K562 (cell line): ENCODE data around the gene SRI. TPM values are rescaled to one million over a fixed set of nuclear protein-coding genes. Genes with fewer than 3 reads are reported as not detected.
A peak's percentile ranks its signal among the peaks of the same experiment; 100 is the strongest.

Source experiments
- ATAC-seq: fragments of 200-7000 bp; cut with Tn5 transposase; 3 replicates; pipeline ENCODE4 v1.9.1; 2020; ENCODE audit warnings: moderate library complexity
- BruUV-seq: library from RNA; stranded (reverse); fragments of 400-500 nt; replicated peaks from 2 replicates; lab custom pipeline; 2021; lab: Mats Ljungman, UMichigan
- CTCF ChIA-PET: fragments of 300-600 bp; formaldehyde crosslinking; extraction: SDS; loops from one replicate; lab custom pipeline; 2021; ENCODE audit warnings: low intra/inter-chr PET ratio; lab: Yijun Ruan, JAX
- POLR2A ChIA-PET: fragments of 300-600, 350-650 bp; sonication (Branson Sonifier 250); formaldehyde crosslinking; extraction: SDS; loops from one replicate; lab custom pipeline; 2021; ENCODE audit warnings: antibody characterized with exemption, inconsistent platforms; lab: Yijun Ruan, JAX
- DNase-seq, 4 experiments: peaks; one replicate each; pipeline versions ENCODE4 v3.0.0 to v3.0.0-alpha.2; 2011 to 2018; ENCODE audit warnings: low spot score in 3 of 4, mixed read lengths in 3 of 4; ENCODE audit errors: extremely low read depth in 1 of 4
- FAIRE-seq: peaks from 2 replicates; lab custom pipeline; 2011; peaks lifted over from hg19 to GRCh38; lab: Jason Lieb, UNC
- H2AFZ ChIP-seq: 2 replicates; pipeline ENCODE4 v1.6.0; 2011; ENCODE audit warnings: low read depth, low read length, control low read depth, inconsistent platforms
- H3K27ac ChIP-seq: fragments of 200-600 bp; 3 replicates; pipeline ENCODE4 v1.8.0; 2011; ENCODE audit warnings: low read depth, mild to moderate bottlenecking, control low read depth, inconsistent platforms, low read length, moderate library complexity, mixed read lengths; ENCODE audit errors: extremely low read depth
- H3K27me3 ChIP-seq, 2 experiments: fragments of 300-600 bp in 1 of 2; 2 replicates in 1 of 2; 3 replicates in 1 of 2; pipeline versions ENCODE4 v1.6.0 to v1.8.0; 2011; ENCODE audit warnings: inconsistent platforms in 2 of 2, low read length in 2 of 2, mild to moderate bottlenecking in 1 of 2, mixed read lengths in 1 of 2, moderate library complexity in 1 of 2; ENCODE audit not compliant: control insufficient read depth in 2 of 2, insufficient read depth in 2 of 2
- H3K36me3 ChIP-seq: fragments of 300-600 bp; 3 replicates; pipeline ENCODE4 v1.8.0; 2011; ENCODE audit warnings: mild to moderate bottlenecking, low read length, inconsistent platforms; ENCODE audit not compliant: control insufficient read depth, insufficient read depth
- H3K4me1 ChIP-seq, 2 experiments: fragments of 200-600 bp in 1 of 2; replicated peaks in 1 of 2; 2 replicates in 1 of 2; 3 replicates in 1 of 2; pipeline versions ENCODE4 v1.5.1 to v1.8.0; 2011; ENCODE audit warnings: inconsistent platforms in 2 of 2, low read length in 2 of 2, mild to moderate bottlenecking in 1 of 2, mixed read lengths in 1 of 2, moderate library complexity in 1 of 2; ENCODE audit not compliant: control insufficient read depth in 2 of 2, insufficient read depth in 2 of 2
- H3K4me2 ChIP-seq: 2 replicates; pipeline ENCODE4 v1.6.1; 2011; ENCODE audit warnings: low read length, control low read depth, inconsistent platforms, mixed read lengths; ENCODE audit not compliant: insufficient read depth
- H3K4me3 ChIP-seq: fragments of 200-600 bp; sonication (generic), shearing (Covaris generic); 2 replicates; pipeline ENCODE4 v1.5.1; 2016; ENCODE audit warnings: control low read depth, inconsistent platforms
- H3K79me2 ChIP-seq: fragments of 200-600 bp; 3 replicates; pipeline ENCODE4 v1.8.0; 2011; ENCODE audit warnings: low read length, inconsistent platforms; ENCODE audit not compliant: control insufficient read depth, insufficient read depth
- H3K9ac ChIP-seq, 2 experiments: 2 replicates each; pipeline versions ENCODE4 v1.6.0 to v1.6.1; 2011; ENCODE audit warnings: low read depth in 2 of 2, low read length in 2 of 2, control low read depth in 1 of 2, inconsistent platforms in 1 of 2, mild to moderate bottlenecking in 1 of 2, mixed read lengths in 1 of 2; ENCODE audit not compliant: insufficient read depth in 1 of 2
- H3K9me1 ChIP-seq: one replicate; pipeline ENCODE4 v1.6.0; 2011; ENCODE audit warnings: inconsistent platforms, mild to moderate bottlenecking, low read length, moderate library complexity; ENCODE audit not compliant: control insufficient read depth, insufficient read depth
- H3K9me3 ChIP-seq: replicated peaks from 2 replicates; pipeline ENCODE4 v1.5.1; 2011; ENCODE audit warnings: low read depth, low read length, inconsistent platforms; ENCODE audit not compliant: control insufficient read depth, insufficient read depth
- H4K20me1 ChIP-seq: replicated peaks from 2 replicates; pipeline ENCODE4 v1.6.1; 2011; ENCODE audit warnings: low read length, inconsistent platforms, mixed read lengths; ENCODE audit not compliant: control insufficient read depth, insufficient read depth
- BRD9 ChIP-seq: fragments of 450-650 bp; IDR thresholded peaks from 2 replicates; pipeline ENCODE4 v1.6.1; 2018; ENCODE audit warnings: low read depth; ENCODE audit not compliant: partially characterized antibody
- EZH2 ChIP-seq: IDR thresholded peaks from 2 replicates; pipeline ENCODE4 v1.6.1; 2012; ENCODE audit warnings: low read depth, mild to moderate bottlenecking, inconsistent platforms, low read length, borderline replicate concordance
- FOSL1 ChIP-seq: fragments of 200-800 bp; sonication (Bioruptor generic); conservative IDR thresholded peaks from 2 replicates; pipeline ENCODE4 v1.6.1; 2016; ENCODE audit warnings: missing genetic modification characterization, missing compliant biosample characterization
- GABPB1 ChIP-seq: sonication (generic); formaldehyde crosslinking; IDR thresholded peaks from 2 replicates; pipeline ENCODE4 v1.8.0; 2022; ENCODE audit warnings: mild to moderate bottlenecking, missing genetic modification reagents
- JUN ChIP-seq, 2 experiments: sonication (generic) in 1 of 2; formaldehyde crosslinking in 1 of 2; IDR thresholded peaks; 2 replicates each; pipeline versions ENCODE4 v1.6.1 to v1.8.0; 2012 to 2022; ENCODE audit warnings: borderline replicate concordance in 2 of 2, mild to moderate bottlenecking in 2 of 2, improper control_type of control experiment in 1 of 2, low read depth in 1 of 2, low read length in 1 of 2, missing genetic modification reagents in 1 of 2
- KAT8 ChIP-seq: fragments of 450-650 bp; IDR thresholded peaks from 2 replicates; pipeline ENCODE4 v1.6.1; 2016; ENCODE audit warnings: low read depth, mild to moderate bottlenecking
- MIER1 ChIP-seq: fragments of 450-650 bp; IDR thresholded peaks from 2 replicates; pipeline ENCODE4 v1.6.1; 2016; ENCODE audit warnings: antibody characterized with exemption, mild to moderate bottlenecking, low read depth
- PRPF4 ChIP-seq: fragments of 200-400 bp; formaldehyde crosslinking; IDR thresholded peaks from one replicate; pipeline ENCODE4 v1.6.1; 2017; ENCODE audit warnings: low read length, low read depth, mild to moderate bottlenecking; ENCODE audit not compliant: insufficient read depth, poor library complexity, severe bottlenecking
- RFX7 ChIP-seq: fragments of 250-450 bp; sonication (Bioruptor Pico); IDR thresholded peaks from 2 replicates; pipeline ENCODE4 v1.5.1; 2021; ENCODE audit warnings: mild to moderate bottlenecking
- SMARCC2 ChIP-seq: fragments of 450-650 bp; IDR thresholded peaks from 2 replicates; pipeline ENCODE4 v1.6.1; 2017; ENCODE audit warnings: antibody characterized with exemption, moderate library complexity, mild to moderate bottlenecking, low read depth
- SMARCE1 ChIP-seq: fragments of 450-650 bp; IDR thresholded peaks from 2 replicates; pipeline ENCODE4 v1.7.1; 2016; ENCODE audit warnings: mild to moderate bottlenecking
- SP2 ChIP-seq: IDR thresholded peaks from 2 replicates; pipeline ENCODE4 v1.6.1; 2011; ENCODE audit warnings: mild to moderate bottlenecking, low read depth, low read length, moderate library complexity; ENCODE audit not compliant: poor library complexity, severe bottlenecking; ENCODE audit errors: extremely low read depth
- ZNF217 ChIP-seq: sonication (generic); formaldehyde crosslinking; IDR thresholded peaks from 2 replicates; pipeline ENCODE4 v1.8.0; 2022; ENCODE audit warnings: mild to moderate bottlenecking, missing genetic modification reagents
- ZNF766 ChIP-seq: fragments of 200-800 bp; sonication (Bioruptor generic); conservative IDR thresholded peaks from 2 replicates; pipeline ENCODE4 v1.6.1; 2016; ENCODE audit warnings: missing genetic modification characterization, missing compliant biosample characterization
- WGBS: fragments of 100-300 bp; shearing (Covaris generic); methylation state at CpG from one replicate; pipeline ENCODE4 v1.1.6; 2016; ENCODE audit warnings: low coverage, mixed read lengths; ENCODE audit not compliant: insufficient coverage; ENCODE audit errors: missing lambda C conversion rate; 5-methylcytosine and 5-hydroxymethylcytosine counted together
- in situ Hi-C: fragments of 300-500 bp; cut with MboI; formaldehyde crosslinking; loops from 4 replicates; pipeline ENCODE4 v1.15.0; 2018; ENCODE audit warnings: inconsistent platforms, mixed read lengths
- intact Hi-C: fragments of 100-400 bp; cut with micrococcal nuclease; formaldehyde crosslinking; loops from 2 replicates; pipeline ENCODE4 v1.14.2; 2022
- polyA plus RNA-seq, 8 experiments: library from polyadenylated mRNA; depleted of rRNA in 4 of 8; stranded (reverse) in 5 of 8; unstranded in 3 of 8; fragments of >200 nt; fragmentation: Nextera tagmentation in 2 of 8; fragmentation: Illumina TruSeq in 1 of 8; extraction: Ambion mirVana in 2 of 8; extraction: Trizol in 1 of 8; gene quantifications; 2 replicates each; pipeline versions ENCODE4 v1.2.1 to v1.2.3, GENCODE V29; 2011 to 2014; ENCODE audit warnings: inconsistent platforms in 1 of 8, missing spikeins in 1 of 8
- total RNA-seq, 7 experiments: library from RNA; depleted of rRNA in 6 of 7; stranded (reverse); fragments of >200 nt in 6 of 7; fragmentation: Illumina TruSeq in 2 of 7; extraction: Trizol in 2 of 7; gene quantifications; 2 replicates each; pipeline versions ENCODE4 v1.2.1 to v1.2.3, GENCODE V29; 2011 to 2021; ENCODE audit warnings: low replicate concordance in 1 of 7
- TF ChIP-seq, protein P1 (sequence below): fragments of 200-400 bp; formaldehyde crosslinking; IDR thresholded peaks from 2 replicates; pipeline ENCODE4 v1.6.1; 2017; ENCODE audit warnings: mild to moderate bottlenecking, low read depth, low read length, moderate library complexity

The SRI gene
- total and polyA plus RNA-seq, 9 of the 15 experiments (the other 6 are each of a cell fraction or from before 2014, with no cell fraction given): 56.4 to 158 (median 119) TPM

- 0 out of 2 replicates have a peak, but pooled peaks have one; percentile 39 for TF ChIP-seq JUN (IDR thresholded peaks at IDR 0.05; ENCODE audit: borderline replicate concordance, low read depth, low read length)
- no peak for TF ChIP-seq JUN (CRISPR knock-in tag; IDR thresholded peaks at IDR 0.05; ENCODE audit: borderline replicate concordance)
- TF ChIP-seq FOSL1 (tag): peak; percentile 94
- peak; percentile 53; the same call in 1 of the 2 replicates for TF ChIP-seq SMARCE1
- TF ChIP-seq KAT8: no peak
- no peak for TF ChIP-seq ZNF217 (CRISPR knock-in tag)
- peak; percentile 54 for TF ChIP-seq BRD9
- TF ChIP-seq ZNF766 (CRISPR knock-in tag): 0 out of 2 replicates have a peak, but pooled peaks have one; percentile 33
- TF ChIP-seq GABPB1: peak; percentile 50; the same call in 1 of the 2 replicates
These were observed 35.0 kb downstream of the SRI start (continued) for GRCh38 chr7:88184848-88185304.

GRCh38 chr7:88183051-88183450 lies 36.8 kb downstream of the SRI start:
- no peaks in the 10 kb centered on the region for H3K79me2 ChIP-seq
- peaks cover 0 to 10% of the 10 kb centered on the region in 2 experiments; a peak in 3 of 5 replicates for H3K4me1 ChIP-seq
- in situ Hi-C loops: no loop called here
- H3K9me1 ChIP-seq: no peaks in the 10 kb centered on the region
- DNase-seq (no peak), ATAC-seq (no peak), FAIRE-seq (no peak)
- no peaks in the 10 kb centered on the region for H3K36me3 ChIP-seq
- no peak overlapping the region for H2AFZ ChIP-seq
- H3K9me3 ChIP-seq: no peaks in the 10 kb centered on the region
- WGBS: 10% methylated on average over 1 of the region's 1 CpG
- no peak overlapping the region for H3K4me3 ChIP-seq
- no peak overlapping the region for H3K27ac ChIP-seq
- H3K4me2 ChIP-seq: no peak overlapping the region
- H3K27me3 ChIP-seq: 0 out of 5 replicates have a peak, but pooled peaks cover 0 to 2% of the 10 kb centered on the region in 2 experiments
- BruUV-seq: no TSS peak
- no peak overlapping the region for H3K9ac ChIP-seq
- ChIA-PET CTCF (interaction anchor here (0.5 kb wide), 1 partner anchor 26 kb away, joined by 3 read pairs; no protein-coding TSS in a partner anchor), POLR2A (no interaction called here)
- H4K20me1 ChIP-seq: no peaks in the 10 kb centered on the region
- intact Hi-C loops: no loop called here
- TF ChIP-seq, protein P1, sequence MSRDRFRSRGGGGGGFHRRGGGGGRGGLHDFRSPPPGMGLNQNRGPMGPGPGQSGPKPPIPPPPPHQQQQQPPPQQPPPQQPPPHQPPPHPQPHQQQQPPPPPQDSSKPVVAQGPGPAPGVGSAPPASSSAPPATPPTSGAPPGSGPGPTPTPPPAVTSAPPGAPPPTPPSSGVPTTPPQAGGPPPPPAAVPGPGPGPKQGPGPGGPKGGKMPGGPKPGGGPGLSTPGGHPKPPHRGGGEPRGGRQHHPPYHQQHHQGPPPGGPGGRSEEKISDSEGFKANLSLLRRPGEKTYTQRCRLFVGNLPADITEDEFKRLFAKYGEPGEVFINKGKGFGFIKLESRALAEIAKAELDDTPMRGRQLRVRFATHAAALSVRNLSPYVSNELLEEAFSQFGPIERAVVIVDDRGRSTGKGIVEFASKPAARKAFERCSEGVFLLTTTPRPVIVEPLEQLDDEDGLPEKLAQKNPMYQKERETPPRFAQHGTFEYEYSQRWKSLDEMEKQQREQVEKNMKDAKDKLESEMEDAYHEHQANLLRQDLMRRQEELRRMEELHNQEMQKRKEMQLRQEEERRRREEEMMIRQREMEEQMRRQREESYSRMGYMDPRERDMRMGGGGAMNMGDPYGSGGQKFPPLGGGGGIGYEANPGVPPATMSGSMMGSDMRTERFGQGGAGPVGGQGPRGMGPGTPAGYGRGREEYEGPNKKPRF: no peak
- TF ChIP-seq SMARCC2 (no peak), RFX7 (CRISPR knock-in tag) (no peak), EZH2 (no peak), MIER1 (no peak), SP2 (no peak), PRPF4 (no peak)
